Middle frontal gyrus (tissue), 1 donor: ENCODE results near the gene REM2.

Source experiments
- DNase-seq: peaks from one replicate; pipeline ENCODE4 v3.0.0-alpha.2; 2015; ENCODE audit warnings: low spot score; ENCODE audit errors: extremely low spot score

Gene REM2, protein sequence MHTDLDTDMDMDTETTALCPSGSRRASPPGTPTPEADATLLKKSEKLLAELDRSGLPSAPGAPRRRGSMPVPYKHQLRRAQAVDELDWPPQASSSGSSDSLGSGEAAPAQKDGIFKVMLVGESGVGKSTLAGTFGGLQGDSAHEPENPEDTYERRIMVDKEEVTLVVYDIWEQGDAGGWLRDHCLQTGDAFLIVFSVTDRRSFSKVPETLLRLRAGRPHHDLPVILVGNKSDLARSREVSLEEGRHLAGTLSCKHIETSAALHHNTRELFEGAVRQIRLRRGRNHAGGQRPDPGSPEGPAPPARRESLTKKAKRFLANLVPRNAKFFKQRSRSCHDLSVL

DNA sequence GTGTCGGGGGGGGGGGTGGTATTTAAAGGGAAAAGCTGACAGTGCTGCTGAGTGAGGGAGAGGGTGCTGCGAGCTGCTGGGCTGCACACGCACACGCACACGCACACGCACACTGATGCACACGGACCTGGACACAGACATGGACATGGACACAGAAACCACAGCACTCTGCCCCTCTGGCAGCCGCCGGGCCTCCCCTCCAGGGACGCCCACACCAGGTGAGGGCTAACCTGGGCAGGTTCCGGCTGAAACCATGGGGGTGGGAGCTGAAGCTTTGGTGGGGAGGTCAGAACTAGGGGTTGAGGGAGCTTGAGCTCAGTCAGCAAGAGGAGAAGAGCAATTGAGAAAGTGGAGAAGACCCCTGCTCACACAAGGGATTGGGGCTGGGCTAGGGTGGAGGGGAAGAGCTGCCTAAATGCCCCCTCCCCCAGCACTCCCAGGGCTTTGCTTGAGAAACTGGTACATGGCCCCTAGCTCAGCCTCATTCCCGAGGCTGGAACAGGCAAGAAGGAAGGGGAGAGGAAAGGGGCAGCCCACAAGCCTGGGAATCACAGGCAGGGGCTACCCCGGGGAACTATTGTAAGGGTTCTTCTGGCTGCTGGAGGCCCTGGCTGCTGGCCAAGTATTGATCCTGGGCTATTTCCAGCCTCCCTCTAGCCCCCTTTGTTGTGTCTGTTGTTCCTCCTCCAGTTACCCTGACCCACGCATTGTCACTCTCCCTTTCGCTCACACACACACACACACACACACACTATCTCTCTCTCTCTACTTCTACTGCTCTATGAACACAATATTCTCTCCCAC is at the start of gene REM2:
TSS of gene REM2 (plus strand) at position 50 of the 804 bp plus-strand sequence. CDS start at position 116, 66 bp downstream.
- DNase-seq, result no peak

DNA sequence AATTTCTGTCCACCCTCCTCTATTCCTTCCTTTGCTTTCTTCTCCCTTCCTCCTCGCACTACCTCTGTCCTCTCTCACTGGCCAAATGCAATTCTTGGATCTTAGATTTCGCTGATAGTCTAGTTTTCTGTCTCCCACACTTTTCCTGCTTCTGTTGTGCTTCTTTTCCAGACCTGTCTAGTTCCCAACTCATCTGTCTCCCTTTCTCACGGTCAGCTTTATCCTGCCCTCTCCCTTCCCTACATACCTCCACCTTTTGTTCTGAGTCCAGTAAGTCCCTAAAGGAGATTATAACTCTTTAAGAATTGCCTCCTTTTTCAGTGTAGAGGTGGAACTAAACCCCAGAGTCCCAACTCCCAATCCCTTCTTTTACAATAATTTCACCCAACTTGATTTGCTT is 47.5 kb upstream of the REM2 start:
- no peak for DNase-seq

DNA sequence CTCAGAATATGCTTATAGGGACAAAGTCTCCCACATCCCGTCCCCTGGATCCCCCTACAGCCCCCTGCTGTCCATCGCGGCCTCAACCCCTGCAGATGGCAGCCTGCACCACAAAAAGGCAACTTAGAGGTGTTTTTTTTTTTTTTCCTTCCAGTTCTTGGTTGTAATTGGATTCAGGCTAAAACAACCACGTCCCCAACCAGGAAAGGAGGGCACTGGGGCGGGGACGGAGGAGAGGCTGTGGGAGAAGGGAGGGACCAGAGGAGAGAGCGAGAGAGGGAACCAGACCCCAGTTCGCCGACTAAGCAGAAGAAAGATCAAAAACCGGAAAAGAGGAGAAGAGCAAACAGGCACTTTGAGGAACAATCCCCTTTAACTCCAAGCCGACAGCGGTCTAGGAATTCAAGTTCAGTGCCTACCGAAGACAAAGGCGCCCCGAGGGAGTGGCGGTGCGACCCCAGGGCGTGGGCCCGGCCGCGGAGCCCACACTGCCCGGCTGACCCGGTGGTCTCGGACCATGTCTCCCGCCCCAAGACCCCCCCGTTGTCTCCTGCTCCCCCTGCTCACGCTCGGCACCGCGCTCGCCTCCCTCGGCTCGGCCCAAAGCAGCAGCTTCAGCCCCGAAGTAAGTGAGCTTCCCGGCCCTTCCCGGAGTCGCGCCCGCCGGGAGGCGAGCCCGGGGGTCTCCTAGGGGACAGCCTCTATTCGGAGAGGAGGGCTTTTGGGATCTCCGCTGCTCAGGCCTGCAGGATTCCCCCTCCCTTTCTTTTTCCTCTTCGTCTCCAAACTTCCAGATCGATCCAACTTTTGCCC is 46.5 kb upstream of the REM2 start, which contains the start of gene MMP14:
TSS of gene MMP14 (plus strand) at position 285 of the 813 bp plus-strand sequence. CDS start at position 518, 233 bp downstream.
- no peak for DNase-seq

DNA sequence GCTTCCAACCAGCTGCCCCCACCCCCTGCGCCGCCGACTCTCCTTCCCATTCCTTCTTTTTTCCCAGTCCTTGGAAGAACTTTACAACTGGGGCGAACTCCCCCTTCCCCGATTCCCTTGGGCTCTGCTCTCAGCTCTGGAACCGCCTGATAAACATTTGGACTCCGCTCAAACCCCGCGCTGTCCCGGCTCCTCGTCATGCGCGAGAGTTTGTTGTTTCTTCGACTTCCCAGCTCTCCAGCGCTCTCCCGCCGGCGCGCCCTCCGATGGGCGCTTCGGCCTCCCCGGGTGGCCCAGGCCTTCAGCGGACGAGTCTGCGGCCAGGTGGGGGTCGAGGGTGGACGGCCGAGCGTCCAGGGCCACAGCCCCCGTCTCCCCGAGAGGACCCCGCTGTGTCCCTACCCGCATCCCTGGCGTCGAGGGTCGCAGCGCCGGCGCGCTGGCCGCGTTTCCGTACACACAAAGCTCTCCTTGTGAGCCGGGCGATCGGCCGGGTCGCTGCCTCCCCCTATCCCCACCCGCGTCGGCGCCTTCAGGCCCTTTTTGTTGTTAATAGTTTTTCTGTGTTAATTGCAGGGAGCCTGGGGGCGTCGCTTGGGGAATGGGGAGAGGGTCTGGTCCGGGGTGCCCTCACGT is 45.8 kb upstream of the REM2 start:
- DNase-seq, result no peak

DNA sequence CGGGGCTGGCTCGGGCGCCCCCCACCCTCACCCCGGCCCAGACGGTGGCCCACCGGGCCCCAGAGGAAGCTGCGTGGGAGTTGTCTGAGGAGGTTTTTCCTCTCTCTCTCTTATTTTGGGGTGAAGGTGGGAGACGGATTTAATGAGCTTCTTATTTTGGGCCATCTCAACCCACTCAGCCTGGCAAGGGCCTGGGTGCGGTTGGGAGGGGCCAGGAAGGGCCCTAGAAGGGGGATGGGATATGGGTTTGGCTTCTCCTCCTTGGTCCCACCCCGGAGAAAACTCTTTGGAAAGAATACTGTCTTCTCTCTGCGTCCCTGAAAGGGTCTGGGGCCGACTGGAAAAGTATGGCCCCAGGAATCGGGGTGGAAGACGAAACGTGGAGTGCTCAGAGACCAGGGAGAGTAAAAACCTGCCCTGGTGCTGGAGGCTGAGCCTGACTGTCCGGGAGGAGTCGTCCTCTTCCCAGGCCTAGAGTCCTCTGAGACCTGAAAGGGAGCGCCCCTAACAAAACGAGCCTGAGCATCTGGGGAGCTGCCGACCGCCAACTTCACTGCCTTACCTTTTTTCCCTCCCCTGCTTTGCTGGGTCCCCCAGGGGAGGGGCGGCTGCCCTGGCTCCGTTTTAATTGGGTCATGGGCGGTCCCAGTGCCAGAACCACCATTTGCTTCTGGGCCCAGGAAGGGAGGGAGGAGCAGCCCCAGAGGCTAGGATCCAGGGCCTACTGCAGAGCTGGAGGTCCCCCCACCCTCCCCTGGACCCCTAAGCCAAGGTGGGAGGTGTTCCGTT is 45.1 kb upstream of the REM2 start:
- DNase-seq, result no peak

DNA sequence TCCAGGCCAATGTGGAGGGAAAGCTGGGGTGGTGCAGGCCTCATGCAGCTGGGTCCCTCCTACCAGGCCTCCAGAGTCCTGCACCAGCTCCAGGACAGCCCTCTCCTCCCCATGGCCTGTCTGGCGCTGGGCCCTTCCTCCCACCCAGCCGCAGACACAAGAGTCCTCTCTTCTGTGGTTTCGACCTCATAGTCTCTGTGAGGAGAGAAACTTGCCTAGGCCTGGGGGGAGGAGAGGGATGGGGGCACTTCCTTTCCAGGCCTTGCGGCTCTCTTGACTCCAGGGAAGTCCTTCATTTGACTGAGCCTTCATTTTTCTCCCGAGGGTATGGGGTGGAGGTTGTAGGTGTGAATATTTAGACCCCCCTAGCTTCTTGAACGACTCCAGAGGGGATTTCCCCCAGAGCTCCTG is 44.4 kb upstream of the REM2 start:
- no peak for DNase-seq

DNA sequence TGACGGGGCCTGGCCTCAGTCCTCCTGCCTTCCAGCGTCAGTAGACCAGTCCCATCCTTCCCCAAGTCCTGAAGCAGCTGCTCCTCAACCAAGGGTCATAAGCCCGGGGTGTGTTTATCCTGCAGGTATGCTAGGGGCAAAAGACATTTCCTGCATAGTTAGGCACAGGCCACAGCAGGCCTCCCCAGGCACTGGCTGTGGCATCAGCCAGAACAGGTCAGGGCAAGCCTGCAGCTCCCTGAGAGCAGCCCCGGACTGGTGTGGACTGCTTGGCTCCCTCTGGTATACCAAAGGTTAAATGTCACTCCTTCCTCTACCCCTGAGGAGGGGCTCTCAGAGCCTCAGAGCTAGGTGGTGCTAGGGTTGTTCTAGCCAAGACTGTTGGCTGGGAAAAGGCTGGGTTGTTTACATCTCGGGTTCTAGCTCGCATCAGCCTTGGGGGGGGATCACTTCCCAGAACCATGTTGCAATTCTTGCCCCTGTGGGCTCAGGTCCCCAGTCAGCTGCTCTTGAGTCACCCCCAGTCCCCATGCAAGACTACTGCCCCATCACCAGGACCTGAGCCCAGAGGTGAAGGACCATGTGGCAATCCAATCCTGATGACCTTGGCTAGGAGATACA is 43.8 kb upstream of the REM2 start:
- DNase-seq, result no peak

DNA sequence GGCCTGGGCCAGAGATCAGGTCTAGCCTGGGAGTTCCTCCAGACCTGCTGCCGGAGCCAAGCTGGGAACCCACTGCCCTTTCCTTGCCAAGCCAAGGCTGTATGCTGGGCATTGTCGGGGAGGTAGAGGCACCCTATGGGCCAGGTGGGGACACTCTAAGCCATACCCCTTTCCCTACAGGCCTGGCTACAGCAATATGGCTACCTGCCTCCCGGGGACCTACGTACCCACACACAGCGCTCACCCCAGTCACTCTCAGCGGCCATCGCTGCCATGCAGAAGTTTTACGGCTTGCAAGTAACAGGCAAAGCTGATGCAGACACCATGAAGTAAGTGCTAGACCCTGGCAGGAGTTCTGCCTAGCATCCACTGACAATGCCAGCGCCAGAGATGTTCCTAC is 41.7 kb upstream of the REM2 start:
- no peak for DNase-seq

DNA sequence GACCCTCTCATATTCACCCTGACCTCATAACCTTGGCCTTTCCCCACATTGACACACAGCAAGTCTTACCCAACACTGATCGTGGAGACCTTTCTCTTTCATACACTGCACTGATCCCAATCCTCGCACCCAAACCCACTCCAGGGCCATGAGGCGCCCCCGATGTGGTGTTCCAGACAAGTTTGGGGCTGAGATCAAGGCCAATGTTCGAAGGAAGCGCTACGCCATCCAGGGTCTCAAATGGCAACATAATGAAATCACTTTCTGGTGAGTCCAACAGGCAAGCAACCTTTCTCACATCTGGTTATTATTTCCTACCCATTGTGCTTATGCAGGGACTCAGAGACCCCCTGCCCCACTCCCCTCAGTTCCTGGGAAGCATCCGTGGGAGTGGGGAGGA is 41.3 kb upstream of the REM2 start:
- DNase-seq, result no peak

DNA sequence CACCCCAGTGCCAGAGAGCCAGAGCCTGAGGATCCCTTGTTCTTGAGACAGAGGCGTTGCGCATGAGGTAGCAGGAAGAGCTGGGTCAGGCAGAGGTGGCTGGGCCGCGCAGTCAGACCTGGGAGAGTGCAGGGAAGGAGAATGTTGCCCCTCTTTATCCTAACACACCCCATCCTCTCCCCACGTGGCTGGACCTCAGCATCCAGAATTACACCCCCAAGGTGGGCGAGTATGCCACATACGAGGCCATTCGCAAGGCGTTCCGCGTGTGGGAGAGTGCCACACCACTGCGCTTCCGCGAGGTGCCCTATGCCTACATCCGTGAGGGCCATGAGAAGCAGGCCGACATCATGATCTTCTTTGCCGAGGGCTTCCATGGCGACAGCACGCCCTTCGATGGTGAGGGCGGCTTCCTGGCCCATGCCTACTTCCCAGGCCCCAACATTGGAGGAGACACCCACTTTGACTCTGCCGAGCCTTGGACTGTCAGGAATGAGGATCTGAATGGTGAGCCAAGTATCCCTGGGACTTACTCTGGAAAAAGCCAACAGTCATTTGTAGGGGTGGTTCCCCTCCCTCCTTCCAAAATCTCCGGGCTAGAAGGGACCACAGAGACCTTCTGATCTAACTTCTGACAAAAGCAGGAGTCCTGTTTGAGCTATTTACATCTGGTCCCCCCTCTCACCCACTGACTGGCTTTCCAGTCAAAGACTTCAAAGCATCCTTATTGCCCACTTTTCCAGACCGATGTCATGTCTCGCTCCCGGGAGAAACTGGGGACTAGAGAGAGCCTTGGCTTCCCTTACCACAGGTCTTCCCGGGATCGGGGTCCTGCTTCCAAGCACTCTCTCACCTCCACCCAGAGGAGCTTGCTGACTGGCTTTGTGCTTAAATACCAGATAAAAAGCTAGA is 40.6 kb upstream of the REM2 start:
- DNase-seq, result no peak

DNA sequence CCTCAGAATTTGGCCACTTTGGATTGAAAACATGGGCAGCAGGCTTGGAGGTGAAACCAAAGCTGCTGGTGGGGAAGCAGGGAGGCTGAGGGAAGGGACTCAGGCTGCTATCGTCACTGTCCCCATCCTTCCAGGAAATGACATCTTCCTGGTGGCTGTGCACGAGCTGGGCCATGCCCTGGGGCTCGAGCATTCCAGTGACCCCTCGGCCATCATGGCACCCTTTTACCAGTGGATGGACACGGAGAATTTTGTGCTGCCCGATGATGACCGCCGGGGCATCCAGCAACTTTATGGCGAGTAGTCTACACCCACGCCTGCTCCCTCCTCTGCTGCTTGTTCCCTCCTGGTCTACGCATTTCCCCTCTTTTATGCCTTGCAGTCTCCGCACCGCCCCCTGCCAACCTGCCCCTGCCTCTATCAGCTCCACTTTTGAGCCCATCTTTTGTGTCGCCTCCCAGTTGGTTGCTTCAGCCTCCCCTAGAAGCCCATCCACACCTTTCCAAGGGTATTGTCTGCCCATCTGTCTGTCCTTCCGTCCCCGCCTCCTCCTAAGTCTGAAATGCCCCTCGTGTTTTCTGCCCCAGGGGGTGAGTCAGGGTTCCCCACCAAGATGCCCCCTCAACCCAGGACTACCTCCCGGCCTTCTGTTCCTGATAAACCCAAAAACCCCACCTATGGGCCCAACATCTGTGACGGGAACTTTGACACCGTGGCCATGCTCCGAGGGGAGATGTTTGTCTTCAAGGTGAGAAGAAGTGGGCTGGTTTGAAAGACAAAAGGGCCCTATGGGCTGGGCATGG is 39.7 kb upstream of the REM2 start:
- DNase-seq, result no peak

DNA sequence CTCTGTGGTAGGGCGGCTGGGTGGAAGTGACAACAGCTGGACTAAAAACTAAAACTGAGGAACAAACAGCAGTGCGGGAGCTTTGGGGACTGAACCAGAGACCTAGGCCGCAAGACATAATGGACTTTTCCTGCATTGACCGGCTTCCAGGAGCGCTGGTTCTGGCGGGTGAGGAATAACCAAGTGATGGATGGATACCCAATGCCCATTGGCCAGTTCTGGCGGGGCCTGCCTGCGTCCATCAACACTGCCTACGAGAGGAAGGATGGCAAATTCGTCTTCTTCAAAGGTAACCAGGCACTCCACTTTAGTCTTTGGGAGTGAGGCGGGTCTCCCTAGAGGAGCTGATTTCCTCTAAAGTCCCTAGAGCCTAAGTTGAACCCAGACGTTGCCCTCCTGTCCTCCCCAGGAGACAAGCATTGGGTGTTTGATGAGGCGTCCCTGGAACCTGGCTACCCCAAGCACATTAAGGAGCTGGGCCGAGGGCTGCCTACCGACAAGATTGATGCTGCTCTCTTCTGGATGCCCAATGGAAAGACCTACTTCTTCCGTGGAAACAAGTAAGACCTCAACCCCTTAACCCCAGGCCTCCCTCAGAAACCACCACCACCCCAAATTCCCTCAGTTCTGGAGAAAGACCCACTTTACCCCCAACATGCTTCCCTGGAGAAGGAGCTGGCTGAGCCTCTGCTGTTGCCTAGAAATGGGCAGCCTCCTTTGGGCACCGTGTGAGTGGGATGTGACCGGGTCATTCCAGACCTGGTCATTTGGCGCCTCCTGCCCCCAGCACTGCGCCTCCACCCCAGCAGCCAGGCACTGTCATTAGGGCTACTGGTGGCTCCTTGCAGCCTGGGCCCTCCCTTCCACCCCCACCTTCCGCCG is 38.6 kb upstream of the REM2 start:
- no peak for DNase-seq

DNA sequence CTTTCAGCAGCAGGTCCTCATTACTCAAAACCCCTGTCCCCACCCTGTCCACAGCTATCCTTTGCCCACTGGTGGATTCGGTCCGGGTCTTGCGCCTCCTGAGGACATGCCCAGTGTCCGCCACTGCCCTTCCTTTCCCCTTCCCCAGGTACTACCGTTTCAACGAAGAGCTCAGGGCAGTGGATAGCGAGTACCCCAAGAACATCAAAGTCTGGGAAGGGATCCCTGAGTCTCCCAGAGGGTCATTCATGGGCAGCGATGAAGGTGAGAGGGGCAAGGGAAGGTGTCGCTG is 38.0 kb upstream of the REM2 start:
- DNase-seq, result no peak

DNA sequence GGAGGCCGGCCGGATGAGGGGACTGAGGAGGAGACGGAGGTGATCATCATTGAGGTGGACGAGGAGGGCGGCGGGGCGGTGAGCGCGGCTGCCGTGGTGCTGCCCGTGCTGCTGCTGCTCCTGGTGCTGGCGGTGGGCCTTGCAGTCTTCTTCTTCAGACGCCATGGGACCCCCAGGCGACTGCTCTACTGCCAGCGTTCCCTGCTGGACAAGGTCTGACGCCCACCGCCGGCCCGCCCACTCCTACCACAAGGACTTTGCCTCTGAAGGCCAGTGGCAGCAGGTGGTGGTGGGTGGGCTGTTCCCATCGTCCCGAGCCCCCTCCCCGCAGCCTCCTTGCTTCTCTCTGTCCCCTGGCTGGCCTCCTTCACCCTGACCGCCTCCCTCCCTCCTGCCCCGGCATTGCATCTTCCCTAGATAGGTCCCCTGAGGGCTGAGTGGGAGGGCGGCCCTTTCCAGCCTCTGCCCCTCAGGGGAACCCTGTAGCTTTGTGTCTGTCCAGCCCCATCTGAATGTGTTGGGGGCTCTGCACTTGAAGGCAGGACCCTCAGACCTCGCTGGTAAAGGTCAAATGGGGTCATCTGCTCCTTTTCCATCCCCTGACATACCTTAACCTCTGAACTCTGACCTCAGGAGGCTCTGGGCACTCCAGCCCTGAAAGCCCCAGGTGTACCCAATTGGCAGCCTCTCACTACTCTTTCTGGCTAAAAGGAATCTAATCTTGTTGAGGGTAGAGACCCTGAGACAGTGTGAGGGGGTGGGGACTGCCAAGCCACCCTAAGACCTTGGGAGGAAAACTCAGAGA is 37.0 kb upstream of the REM2 start:
- no peak for DNase-seq

DNA sequence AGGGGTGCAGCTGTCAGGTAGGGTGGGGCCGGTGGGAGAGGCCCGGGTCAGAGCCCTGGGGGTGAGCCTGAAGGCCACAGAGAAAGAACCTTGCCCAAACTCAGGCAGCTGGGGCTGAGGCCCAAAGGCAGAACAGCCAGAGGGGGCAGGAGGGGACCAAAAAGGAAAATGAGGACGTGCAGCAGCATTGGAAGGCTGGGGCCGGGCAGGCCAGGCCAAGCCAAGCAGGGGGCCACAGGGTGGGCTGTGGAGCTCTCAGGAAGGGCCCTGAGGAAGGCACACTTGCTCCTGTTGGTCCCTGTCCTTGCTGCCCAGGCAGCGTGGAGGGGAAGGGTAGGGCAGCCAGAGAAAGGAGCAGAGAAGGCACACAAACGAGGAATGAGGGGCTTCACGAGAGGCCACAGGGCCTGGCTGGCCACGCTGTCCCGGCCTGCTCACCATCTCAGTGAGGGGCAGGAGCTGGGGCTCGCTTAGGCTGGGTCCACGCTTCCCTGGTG is 36.2 kb upstream of the REM2 start:
- DNase-seq, result no peak

DNA sequence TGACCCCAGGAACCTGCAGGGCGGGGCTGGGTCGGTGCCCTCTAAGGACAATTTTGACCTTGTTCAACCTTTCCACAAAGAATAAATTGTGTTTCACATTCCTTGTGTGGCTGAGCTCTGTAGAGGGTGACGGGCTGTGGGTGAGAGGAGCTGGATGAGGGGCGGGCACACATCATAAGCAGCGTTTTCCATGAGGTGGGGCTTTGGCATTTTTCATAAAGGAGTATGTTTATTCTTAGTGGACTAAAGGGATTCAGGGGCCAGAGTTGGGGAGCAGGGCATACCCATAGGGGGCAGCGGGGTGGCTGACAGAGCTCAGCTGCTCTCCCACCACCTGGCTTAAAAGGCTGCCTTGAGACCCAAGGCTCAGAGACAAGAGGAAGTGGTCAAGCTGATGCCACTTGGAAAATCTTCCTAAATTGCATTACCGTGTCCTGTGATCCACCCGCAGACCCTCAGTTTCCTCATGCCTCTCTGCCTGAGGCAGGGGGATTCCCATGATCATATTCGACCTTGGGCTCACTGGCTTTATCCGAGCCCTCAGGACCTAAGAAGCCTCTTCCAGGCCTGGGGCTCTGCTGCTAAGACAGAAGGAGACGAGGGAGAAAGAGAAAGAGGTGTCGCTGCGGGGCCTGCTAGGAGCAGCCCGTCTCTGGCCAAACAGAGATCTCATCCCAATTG is 35.2 kb upstream of the REM2 start:
- no peak for DNase-seq
